LNCaP clone FGC (cell line): ENCODE measurements around the gene MRPS10.

ENCODE experiments used
- DNase-seq: peaks from one replicate; pipeline ENCODE4 v3.0.0-alpha.2; 2011; ENCODE audit warnings: low read depth
- H3K4me3 ChIP-seq: 2 replicates; pipeline ENCODE4 v1.5.1; 2011; ENCODE audit warnings: mild to moderate bottlenecking, low read depth, low read length, control low read depth
- TF ChIP-seq, protein P1 (sequence below): IDR thresholded peaks from 2 replicates; pipeline ENCODE4 v1.5.1; 2012; ENCODE audit warnings: mild to moderate bottlenecking; ENCODE audit not compliant: control insufficient read depth, insufficient read depth; ENCODE audit errors: extremely low read depth

MRPS10 gene

DNA sequence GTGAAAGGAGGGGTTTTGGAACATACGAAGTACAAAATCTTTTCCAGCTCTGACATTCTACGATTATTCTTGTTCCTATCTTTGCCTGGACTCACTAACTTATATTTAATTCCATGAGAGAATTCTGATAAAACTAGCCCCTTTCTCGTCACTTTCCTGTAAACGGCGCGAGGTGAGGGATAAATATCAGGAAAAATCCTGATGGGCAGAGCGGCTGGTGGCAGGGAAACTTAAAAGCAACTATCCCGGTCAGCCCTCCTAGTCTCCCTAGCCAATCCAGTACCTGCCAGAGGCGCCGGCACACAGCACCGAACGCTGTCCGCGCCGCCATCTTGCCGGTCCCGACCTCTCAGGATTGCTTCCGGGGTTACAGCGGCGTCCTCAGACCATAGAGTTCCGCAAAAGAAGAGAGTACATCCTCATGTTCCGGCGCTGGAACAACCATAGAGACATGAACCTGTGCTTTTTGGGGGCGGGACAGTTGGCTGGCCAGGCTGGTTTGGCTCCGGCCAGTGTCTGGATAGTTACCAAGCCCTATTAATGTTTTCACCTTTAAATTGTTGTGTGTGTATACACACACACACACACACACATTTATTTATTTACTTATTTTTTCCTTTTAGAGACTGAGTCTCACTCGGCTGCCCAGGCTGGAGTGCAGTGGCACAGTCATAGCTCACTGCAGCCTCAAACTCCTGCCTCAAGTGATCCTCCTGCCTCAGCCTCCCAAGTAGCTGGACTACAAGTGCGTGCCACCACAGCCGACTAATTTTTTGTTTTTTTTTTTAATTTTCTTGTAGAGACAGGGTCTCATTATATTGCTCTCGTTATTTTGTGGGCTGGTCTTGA is at the start of gene MRPS10:
Gene MRPS10 (minus strand): TSS at position 343 of the 849 bp plus-strand sequence. CDS start 12 bp downstream, at position 331.
- TF ChIP-seq, protein P1, sequence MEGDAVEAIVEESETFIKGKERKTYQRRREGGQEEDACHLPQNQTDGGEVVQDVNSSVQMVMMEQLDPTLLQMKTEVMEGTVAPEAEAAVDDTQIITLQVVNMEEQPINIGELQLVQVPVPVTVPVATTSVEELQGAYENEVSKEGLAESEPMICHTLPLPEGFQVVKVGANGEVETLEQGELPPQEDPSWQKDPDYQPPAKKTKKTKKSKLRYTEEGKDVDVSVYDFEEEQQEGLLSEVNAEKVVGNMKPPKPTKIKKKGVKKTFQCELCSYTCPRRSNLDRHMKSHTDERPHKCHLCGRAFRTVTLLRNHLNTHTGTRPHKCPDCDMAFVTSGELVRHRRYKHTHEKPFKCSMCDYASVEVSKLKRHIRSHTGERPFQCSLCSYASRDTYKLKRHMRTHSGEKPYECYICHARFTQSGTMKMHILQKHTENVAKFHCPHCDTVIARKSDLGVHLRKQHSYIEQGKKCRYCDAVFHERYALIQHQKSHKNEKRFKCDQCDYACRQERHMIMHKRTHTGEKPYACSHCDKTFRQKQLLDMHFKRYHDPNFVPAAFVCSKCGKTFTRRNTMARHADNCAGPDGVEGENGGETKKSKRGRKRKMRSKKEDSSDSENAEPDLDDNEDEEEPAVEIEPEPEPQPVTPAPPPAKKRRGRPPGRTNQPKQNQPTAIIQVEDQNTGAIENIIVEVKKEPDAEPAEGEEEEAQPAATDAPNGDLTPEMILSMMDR: no peak
- H3K4me3 ChIP-seq: peak within 1 kb of the TSS; percentile 86
- DNase-seq: peak; percentile 95

DNA sequence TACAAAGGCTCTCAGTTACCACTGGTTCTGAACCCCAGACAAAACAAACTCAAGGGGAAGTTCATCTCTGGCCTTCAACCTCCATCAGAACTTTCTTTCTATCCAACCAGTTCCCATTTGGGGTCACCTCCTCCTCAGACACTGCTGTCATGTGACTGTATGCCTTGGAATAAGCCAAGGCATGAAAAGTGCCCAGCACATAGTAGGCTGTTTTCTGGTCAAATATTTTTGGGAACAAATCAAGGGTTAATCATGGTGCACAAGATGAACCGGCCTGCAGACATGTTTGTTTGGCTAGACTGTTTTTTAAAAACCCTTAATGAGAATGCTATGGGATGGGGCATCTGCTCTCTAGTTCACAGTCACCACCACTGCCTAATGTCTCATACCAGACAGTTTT is 48.9 kb upstream of the MRPS10 start:
- no peak overlapping the region for H3K4me3 ChIP-seq
- no peak for DNase-seq
- TF ChIP-seq, protein P1: no peak

DNA sequence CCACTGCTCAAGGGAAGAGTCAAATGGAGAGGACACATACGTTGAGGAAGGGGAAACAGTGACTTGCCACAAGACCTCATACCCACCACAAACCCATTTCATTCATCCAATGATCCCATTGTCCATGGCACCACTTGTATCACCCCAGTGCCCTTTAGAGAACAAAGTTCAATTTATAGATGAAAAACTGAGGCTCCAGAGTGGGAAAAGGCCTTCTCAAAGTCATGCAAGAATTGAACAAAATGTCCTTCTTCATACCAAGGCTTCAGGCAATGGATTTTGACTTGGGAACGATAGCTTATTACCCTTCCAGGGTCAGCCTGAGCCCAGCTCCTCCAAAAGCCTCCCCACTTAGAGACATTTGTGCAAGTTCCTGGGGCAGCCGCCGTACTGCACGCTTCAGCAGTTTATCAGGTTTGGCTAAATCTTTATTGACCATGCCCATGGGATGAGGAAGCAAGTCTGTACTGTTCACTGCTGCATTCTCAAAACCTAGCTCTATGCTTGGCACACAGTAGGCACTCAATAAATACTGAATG is 47.3 kb upstream of the MRPS10 start:
- TF ChIP-seq, protein P1: no peak
- H3K4me3 ChIP-seq: no peak overlapping the region
- DNase-seq: no peak

DNA sequence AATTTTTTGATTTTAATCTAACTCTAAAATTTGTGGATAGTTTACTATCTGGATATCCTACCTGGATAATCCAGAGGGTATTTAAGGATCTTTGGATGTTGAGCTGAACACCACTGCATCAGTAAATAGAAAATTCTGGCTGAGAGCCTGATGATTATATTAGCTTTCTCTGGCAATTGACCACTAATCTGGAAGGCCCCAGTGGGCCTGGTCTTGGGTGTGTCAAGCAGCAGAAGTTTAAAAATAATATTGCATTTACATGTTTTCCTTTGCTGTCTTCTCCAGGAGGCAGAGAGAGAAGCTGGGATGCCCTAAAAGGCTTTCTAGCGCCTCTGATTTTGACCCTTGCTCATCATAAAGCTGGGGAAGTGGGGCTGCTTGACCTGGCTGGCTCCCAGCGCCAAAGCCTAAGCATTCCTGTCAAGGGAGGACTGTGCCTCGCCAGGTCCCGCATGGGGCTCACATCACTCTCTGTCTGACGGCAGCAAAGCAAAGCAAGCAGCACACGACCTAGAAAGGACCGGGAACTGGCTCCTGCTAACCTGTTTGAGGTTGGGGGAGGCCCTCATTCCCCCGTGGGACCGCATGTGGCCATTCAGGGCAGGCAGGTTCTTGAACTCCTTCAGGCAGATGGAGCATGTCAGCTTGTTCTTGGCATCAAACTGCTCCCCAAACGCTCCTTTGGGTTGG is 46.6 kb upstream of the MRPS10 start:
- TF ChIP-seq, protein P1: no peak

DNA sequence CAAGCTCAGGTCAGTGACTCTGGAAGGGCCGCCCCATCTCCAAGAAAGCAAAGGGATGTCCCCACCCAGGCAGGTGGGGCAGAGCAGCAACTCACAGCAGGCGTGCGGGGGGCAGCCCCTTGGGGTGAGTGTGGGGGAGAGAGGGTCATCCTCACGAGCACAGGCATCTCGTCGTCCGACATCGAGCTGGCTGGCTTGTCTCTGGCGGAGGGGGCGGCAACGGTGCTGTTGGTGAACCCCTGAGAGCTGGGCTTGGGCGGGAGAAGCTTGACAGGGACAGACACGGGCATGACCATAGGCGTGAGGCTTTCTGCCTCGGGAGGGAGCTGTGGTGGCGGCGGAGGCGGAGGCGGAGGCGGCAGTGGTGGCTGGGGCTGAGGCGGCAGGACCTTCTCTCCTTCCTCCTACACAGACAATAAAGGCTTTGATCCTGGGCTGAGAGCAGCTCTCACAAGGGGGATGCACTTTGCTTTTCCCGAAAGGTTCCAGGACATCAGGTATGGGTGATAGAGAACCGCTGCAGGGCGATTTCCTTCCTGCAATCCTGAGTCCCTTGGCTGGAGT is 45.6 kb upstream of the MRPS10 start:
- H3K4me3 ChIP-seq: no peak overlapping the region
- DNase-seq: no peak
- TF ChIP-seq, protein P1: no peak

More for the DNA sequence above, 46.6 kb upstream of the MRPS10 start:
- H3K4me3 ChIP-seq: no peak overlapping the region
- no peak for DNase-seq

DNA sequence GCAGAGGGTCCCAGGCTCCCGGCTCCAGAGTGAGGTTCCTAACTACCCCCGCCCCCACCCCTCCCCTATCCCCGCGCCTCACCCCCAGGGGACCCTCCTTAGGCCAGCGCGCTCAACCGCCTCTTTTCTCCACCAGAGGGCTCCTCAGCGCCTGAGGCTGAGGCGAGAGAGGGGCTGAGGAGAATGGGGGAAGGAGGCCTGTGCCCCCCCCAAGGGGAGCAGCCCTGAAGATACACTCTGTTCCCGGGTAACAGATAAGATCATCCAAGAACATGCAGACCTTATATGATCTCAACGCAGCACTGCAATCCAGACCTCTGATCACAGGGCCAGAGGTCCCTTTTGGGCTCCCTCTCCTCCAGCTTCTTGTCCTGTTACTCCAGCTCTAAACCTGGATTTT is 43.3 kb upstream of the MRPS10 start:
- TF ChIP-seq, protein P1: peak; percentile 46
- no peak overlapping the region for H3K4me3 ChIP-seq
- no peak for DNase-seq
